ENCODE data around the gene STOML3.

STOML3 gene

GRCh38 chr13:38969187-38969586 lies 21.4 kb downstream of the STOML3 start:
- Histone ChIP-seq H4K20me1 (no peaks in the 10 kb centered on the region), H3K27me3 (no peaks in the 10 kb centered on the region), H3K27ac (no peak overlapping the region), H3K4me1 (peaks cover 0 to 16% (median 0%) of the 10 kb centered on the region in 10 experiments; a peak in 1 of 20 replicates), H3K9me3 (replicated peaks in 1 of 11) (no peaks in the 10 kb centered on the region), H3K4me3 (no peak overlapping the region), H3K9ac (no peak overlapping the region), H3K4me2 (no peak overlapping the region), H3K36me3 (no peaks in the 10 kb centered on the region)
- no peak for TF ChIP-seq Cebpa-rat (IDR thresholded peaks at IDR 0.05)

- H3K27me3 ChIP-seq, result no peaks in the 10 kb centered on the region
- no peak for TF ChIP-seq Cebpa-rat (IDR thresholded peaks at IDR 0.05)
- no peak overlapping the region for H3K27ac ChIP-seq
- no peaks in the 10 kb centered on the region for H4K20me1 ChIP-seq
- H3K9ac ChIP-seq, result no peak overlapping the region
- no peak overlapping the region for H3K4me2 ChIP-seq
- no peaks in the 10 kb centered on the region for H3K36me3 ChIP-seq
- no peaks in the 10 kb centered on the region for H3K9me3 ChIP-seq (replicated peaks in 1 of 11)
- peaks cover 0 to 16% (median 0%) of the 10 kb centered on the region in 10 experiments; a peak in 1 of 20 replicates for H3K4me1 ChIP-seq
- H3K4me3 ChIP-seq, result no peak overlapping the region
Measured at GRCh38 chr13:38967446-38967845, 23.2 kb downstream of the STOML3 start.

DNA sequence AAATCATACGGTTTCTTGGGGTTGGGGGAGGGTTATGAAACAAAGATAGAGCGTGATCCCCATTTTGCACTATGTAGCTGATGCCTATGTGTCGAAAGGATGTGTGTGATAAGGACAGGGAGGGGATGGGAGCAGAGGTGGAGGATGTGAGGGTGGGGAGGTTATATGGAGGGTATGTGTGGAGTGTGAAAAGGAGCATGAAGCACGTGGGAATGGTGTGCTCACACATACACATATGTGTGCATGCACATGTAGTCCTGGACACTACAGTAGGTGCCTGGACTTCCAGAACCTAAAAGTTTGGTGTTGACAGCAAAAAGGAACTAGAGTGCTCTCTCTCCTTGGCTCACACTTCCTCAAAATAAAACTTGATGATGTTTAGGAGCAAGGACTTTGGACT lies 25.4 kb downstream of the STOML3 start:
- Histone ChIP-seq H3K27me3 (no peaks in the 10 kb centered on the region), H3K4me3 (no peak overlapping the region), H3K9me3 (replicated peaks in 1 of 11) (peaks cover 0 to 10% (median 6%) of the 10 kb centered on the region in 11 experiments; a peak in 13 of 22 replicates), H4K20me1 (no peaks in the 10 kb centered on the region), H3K4me2 (peak overlapping the region in 1 of 11 experiments; percentile 10; a peak in 1 of 22 replicates), H3K9ac (no peak overlapping the region), H3K4me1 (peaks cover 0 to 16% (median 0%) of the 10 kb centered on the region in 10 experiments; a peak in 1 of 20 replicates), H3K36me3 (no peaks in the 10 kb centered on the region), H3K27ac (no peak overlapping the region)
- TF ChIP-seq Cebpa-rat (IDR thresholded peaks at IDR 0.05), result no peak

DNA sequence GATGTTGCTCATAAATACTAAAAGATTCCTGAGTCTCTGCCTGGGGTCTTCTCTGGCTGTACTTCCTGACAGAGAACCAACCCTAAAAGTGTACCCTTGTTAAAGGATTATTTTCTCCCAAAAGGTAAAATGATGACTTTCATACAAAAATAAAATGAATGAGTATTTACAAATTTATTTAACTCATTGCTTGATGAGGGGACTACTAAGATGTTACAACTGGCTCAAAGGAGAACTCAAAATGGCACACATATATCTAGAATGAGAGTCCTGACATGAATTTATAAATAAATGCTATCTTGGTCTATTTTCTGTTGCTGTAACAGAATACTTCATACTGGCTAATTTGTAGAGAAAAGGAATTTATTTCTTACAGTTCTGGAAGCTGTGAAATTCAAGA lies 30.5 kb downstream of the STOML3 start:
- H3K36me3 ChIP-seq, result no peaks in the 10 kb centered on the region
- no peak for TF ChIP-seq Cebpa-rat (IDR thresholded peaks at IDR 0.05)

GRCh38 chr13:38957794-38958592 lies 32.6 kb downstream of the STOML3 start:
- Histone ChIP-seq H3K9ac (no peak overlapping the region), H3K4me1 (no peaks in the 10 kb centered on the region), H3K27me3 (no peaks in the 10 kb centered on the region), H3K36me3 (no peaks in the 10 kb centered on the region), H3K4me2 (no peak overlapping the region), H3K27ac (no peak overlapping the region), H4K20me1 (no peaks in the 10 kb centered on the region), H3K9me3 (replicated peaks in 1 of 11) (peaks cover 0 to 26% (median 14%) of the 10 kb centered on the region in 11 experiments; a peak in 15 of 22 replicates), H3K4me3 (no peak overlapping the region)
- TF ChIP-seq Cebpa-rat (IDR thresholded peaks at IDR 0.05), result no peak

More for the DNA sequence above, 30.5 kb downstream of the STOML3 start:
- Histone ChIP-seq H3K27ac (no peak overlapping the region), H3K4me1 (peaks cover 0 to 8% (median 0%) of the 10 kb centered on the region in 10 experiments; a peak in 1 of 20 replicates), H3K4me3 (no peak overlapping the region), H3K27me3 (no peaks in the 10 kb centered on the region), H3K9me3 (replicated peaks in 1 of 11) (peaks cover 0 to 26% (median 14%) of the 10 kb centered on the region in 11 experiments; a peak in 15 of 22 replicates), H3K9ac (no peak overlapping the region), H3K4me2 (no peak overlapping the region), H4K20me1 (no peaks in the 10 kb centered on the region)

GRCh38 chr13:38954844-38955243 lies 35.8 kb downstream of the STOML3 start:
- no peak overlapping the region for H3K9ac ChIP-seq
- peaks cover 0 to 11% (median 5%) of the 10 kb centered on the region in 11 experiments; a peak in 9 of 22 replicates for H3K9me3 ChIP-seq (replicated peaks in 1 of 11)
- H4K20me1 ChIP-seq, result no peaks in the 10 kb centered on the region
- no peak overlapping the region for H3K27ac ChIP-seq
- no peak overlapping the region for H3K4me3 ChIP-seq
- H3K4me1 ChIP-seq, result peaks cover 0 to 10% (median 0%) of the 10 kb centered on the region in 10 experiments; a peak in 2 of 20 replicates
- no peak overlapping the region for H3K4me2 ChIP-seq
- TF ChIP-seq Cebpa-rat (IDR thresholded peaks at IDR 0.05), result no peak
- H3K27me3 ChIP-seq, result no peaks in the 10 kb centered on the region
- H3K36me3 ChIP-seq, result no peaks in the 10 kb centered on the region

DNA sequence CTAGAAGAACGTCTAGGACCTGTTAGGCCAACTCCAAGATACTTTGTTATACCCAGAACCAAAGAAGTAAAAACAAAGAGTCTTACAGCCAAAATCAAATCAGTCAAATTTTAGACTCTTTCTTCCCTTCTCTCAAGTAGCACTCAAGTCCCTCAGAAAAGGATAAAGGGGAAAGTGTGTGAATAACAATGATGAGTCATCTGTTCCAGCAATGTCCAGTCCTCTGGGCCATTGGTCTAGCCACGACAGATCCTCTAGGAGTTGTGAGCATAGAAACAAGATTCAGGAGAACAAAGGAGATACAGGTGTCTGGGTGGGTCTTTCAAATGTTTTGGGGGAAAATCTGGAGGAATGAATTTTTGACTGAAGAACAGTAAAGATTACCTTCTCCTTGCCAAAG lies 36.3 kb downstream of the STOML3 start:
- H3K9me3 ChIP-seq (replicated peaks in 1 of 11), result peaks cover 0 to 6% (median 0%) of the 10 kb centered on the region in 11 experiments; a peak in 2 of 22 replicates
- no peak overlapping the region for H3K4me2 ChIP-seq
- no peak for TF ChIP-seq Cebpa-rat (IDR thresholded peaks at IDR 0.05)
- no peaks in the 10 kb centered on the region for H3K27me3 ChIP-seq
- no peak overlapping the region for H3K4me3 ChIP-seq
- H4K20me1 ChIP-seq, result no peaks in the 10 kb centered on the region
- peaks cover 0 to 10% (median 0%) of the 10 kb centered on the region in 10 experiments; a peak in 2 of 20 replicates for H3K4me1 ChIP-seq
- no peak overlapping the region for H3K9ac ChIP-seq
- H3K36me3 ChIP-seq, result no peaks in the 10 kb centered on the region
- H3K27ac ChIP-seq, result no peak overlapping the region

GRCh38 chr13:38952827-38953226 lies 37.8 kb downstream of the STOML3 start:
- Histone ChIP-seq H3K27ac (no peak overlapping the region), H3K4me3 (no peak overlapping the region), H3K27me3 (no peaks in the 10 kb centered on the region), H3K36me3 (no peaks in the 10 kb centered on the region), H3K4me1 (peaks cover 0 to 10% (median 0%) of the 10 kb centered on the region in 10 experiments; a peak in 2 of 20 replicates), H3K4me2 (no peak overlapping the region), H3K9ac (no peak overlapping the region), H3K9me3 (replicated peaks in 1 of 11) (no peaks in the 10 kb centered on the region), H4K20me1 (no peaks in the 10 kb centered on the region)
- no peak for TF ChIP-seq Cebpa-rat (IDR thresholded peaks at IDR 0.05)

- peaks cover 0 to 10% (median 0%) of the 10 kb centered on the region in 10 experiments; a peak in 2 of 20 replicates for H3K4me1 ChIP-seq
- H4K20me1 ChIP-seq, result no peaks in the 10 kb centered on the region
- H3K27ac ChIP-seq, result no peak overlapping the region
- no peak overlapping the region for H3K4me3 ChIP-seq
- no peaks in the 10 kb centered on the region for H3K9me3 ChIP-seq (replicated peaks in 1 of 11)
- H3K36me3 ChIP-seq, result no peaks in the 10 kb centered on the region
- H3K4me2 ChIP-seq, result peak overlapping the region in 2 of 11 experiments; percentile 12 to 13; a peak in 2 of 22 replicates
- TF ChIP-seq Cebpa-rat (IDR thresholded peaks at IDR 0.05), result no peak
- no peaks in the 10 kb centered on the region for H3K27me3 ChIP-seq
- no peak overlapping the region for H3K9ac ChIP-seq
Measured at GRCh38 chr13:38951525-38952313, 38.9 kb downstream of the STOML3 start.
